NCI-H2196 treated with DMSO at 0.1 percent for 48 hours (cell line): ENCODE measurements around the gene CDC42EP2.

ENCODE experiments used
- DNase-seq: peaks from one replicate; lab custom pipeline; 2025; ENCODE audit not compliant: unreplicated experiment; lab: John Stamatoyannopoulos, UW

CDC42EP2 gene

DNA sequence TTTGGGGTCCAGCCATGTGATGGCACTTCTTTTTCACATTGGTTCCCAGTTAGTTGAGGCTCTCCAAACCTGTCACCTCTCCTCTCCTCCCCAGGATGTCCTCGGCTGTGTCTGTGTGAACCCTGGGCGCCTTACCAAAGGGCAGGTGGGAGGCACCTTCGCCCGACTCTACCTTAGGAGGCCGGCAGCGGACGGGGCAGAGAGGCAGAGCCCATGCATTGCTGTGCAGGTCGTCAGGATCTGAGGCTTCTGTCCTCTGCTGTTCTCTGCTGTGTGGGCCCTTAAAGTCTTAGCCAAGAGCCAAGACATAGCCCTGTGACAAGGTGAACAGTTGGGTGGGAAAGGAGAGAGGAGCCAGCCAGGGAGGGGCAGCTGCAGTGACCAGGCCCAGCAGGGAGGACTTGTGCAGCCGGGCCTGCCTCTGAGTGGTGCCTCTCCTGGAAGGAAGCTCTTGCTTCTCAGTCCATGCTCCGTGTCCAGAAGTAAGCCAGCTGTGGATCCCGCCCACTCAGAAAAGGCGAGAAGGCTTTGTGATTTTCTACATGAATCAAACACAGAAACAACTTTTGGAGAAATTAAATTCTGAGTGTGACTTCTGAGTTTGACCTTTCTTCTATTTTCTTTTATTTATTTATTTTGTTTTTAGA lies 17.5 kb upstream of the CDC42EP2 start:
- no peak for DNase-seq

DNA sequence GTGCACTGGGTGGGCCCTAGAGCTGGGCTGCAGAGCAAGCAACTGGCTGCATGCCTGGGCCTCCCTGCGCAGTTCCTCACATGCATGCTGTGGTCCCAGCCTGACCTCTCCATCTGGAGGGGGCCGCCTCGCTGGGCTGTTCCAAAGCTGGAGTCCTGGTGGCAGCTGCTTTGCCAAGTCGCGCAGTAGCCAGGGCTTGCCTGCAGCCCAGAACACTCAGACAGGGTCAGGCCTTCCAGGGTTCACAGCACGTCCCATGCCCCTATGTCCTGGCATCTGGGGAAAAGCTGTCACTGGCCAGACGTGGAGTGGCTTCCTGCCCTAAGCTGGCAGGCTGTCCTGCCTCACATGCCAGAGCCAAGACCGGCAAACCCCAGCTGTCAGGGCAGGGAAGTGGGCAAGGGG lies 16.5 kb upstream of the CDC42EP2 start:
- DNase-seq: no peak

DNA sequence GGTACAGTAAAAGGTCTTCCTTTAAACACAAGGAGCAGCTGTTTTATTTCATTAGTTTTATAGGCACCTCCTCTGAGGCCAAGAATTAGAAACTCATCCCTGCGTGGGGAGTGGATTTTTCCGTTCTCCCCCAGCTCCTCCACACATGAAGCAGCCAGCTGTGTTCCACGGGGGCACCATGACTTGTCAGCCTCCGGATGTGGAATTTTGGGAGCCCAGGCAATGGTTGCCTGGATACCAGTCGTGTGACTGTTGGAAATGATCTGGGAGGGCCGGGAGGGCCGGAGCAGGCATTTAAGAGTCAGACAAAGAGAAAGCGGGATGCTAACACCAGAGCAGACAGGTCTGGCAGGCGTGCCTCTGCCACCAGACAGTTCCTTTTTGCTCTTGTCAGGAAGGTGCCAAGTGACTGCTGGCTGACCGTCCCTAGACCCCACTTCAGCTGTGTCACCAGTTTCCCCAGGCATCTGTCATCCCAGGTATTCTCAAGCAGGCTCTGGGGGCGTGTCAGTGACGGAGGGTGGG lies 15.9 kb upstream of the CDC42EP2 start:
- no peak for DNase-seq

DNA sequence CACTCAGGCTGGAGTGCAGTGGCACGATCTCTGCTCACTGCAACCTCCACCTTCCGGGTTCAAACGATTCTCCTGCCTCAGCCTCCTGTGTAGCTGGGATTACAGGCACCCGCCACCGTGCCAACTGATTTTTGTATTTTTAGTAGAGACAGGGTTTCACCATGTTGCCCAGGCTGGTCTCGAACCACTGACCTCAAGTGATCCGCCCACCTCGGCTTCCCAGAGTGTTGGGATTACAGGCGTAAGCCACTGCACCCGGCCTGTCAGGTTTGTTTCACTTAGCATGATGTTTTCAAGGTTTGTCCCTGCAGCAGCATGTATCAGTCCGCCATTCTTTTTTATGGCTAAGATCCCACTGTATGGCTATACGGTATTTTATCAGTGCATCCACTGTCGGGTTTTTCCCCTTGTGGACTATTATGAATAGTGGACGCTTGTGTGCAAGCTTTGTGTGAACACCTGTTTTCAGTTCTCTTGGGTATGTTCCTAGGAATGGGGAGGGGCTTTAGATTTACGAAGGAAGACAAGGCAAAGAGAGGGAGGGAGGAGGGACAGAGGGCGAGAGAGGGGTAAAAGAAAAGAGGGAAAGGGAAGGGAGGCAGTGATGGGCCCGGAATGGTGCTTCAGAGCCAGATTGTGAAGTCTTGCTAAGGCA lies 13.9 kb upstream of the CDC42EP2 start:
- no peak for DNase-seq

DNA sequence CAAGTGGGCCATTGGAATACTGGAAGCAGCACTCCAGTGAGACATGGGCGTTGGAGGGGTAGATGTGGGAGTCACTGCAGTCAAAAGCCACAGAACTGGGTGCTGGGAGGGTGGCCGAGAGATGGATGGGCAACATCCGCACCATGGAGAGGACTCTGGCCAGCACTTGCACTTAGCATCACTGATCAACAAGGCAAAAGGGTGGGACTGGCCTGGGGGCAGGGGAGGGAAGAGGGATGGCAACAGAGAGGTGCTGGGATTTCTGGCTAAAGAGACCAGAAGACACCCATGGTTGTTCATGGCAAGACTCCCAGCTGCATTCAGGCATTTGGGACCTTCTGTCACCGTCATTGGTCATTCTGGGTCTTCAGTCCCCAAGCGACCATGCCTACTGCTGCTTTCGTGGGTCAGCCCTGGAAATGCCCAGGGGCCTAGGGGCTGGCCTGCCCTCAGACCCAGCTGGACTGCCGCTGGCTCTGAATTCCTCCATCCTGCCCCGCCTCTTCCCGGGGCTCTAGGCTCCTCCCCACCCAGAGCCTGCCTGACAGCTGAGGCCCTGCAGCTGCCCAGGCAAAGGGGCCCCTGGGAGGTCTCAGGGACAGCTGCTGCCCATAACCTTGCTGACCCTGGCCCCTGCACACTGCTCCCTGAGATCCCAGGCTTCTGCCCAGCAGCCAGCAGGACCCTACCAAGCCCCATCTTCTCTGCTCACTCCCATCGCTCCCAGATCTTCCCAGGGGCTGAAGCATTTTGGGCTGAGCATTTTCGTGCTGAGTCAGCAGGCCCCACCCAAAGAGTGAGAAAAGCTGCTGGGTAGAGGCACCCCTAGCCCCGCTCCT lies 13.0 kb upstream of the CDC42EP2 start:
- no peak for DNase-seq

DNA sequence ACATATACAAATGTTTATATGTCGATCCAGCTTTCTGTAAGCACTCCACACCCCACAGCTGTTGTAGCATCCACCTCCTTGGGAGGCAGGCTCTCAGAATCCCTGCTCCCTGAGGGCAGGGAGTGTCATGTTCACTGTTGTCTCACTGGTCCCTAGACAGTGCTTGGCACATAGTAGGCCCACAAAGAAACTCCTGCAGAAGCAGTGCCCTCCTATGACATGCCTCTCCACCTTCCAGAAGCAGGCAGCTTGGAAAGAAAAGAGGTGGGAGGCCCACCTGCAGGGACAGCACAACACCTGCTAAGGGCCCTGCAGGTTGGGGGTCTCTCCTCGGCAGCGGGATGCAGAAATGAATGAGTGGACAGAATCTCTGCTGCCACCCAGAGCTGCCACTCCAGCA lies 11.1 kb upstream of the CDC42EP2 start:
- no peak for DNase-seq

DNA sequence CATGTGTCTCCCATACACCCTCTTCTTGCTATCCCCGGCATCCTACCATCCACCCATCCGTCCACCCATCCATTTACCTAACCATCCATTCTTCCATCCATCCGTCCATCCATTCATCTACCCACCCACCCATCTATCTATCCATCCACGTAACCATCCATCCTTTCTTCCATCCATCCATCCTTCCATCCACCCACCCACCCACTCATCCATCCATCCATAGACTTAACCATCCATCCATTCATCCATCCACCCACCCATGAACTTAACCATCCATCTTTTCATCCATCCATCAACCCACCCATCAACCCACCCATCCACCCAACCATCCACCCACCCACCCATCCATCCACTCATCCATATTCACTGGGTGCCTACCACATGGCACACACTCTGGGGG lies 10.6 kb upstream of the CDC42EP2 start:
- no peak for DNase-seq

DNA sequence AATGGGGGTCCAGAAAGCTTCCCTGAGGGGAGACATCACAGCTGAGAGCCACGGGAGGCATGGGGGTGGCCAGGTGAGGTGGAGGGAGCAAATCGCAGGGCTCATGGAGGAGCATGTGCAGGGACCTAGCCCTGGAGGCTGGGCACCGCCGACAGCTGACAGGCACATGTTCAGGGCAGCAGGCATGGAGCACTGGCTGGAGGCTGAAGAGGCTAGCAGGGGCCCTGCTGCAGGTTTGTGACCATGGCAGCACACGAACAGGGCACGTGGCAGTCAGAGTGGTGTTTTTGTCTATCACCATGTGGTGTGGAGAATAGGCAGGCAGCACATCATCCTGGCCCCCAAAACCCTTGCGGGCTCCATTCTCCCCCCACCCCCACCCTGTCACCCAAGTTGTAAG lies 10.1 kb upstream of the CDC42EP2 start:
- no peak for DNase-seq

DNA sequence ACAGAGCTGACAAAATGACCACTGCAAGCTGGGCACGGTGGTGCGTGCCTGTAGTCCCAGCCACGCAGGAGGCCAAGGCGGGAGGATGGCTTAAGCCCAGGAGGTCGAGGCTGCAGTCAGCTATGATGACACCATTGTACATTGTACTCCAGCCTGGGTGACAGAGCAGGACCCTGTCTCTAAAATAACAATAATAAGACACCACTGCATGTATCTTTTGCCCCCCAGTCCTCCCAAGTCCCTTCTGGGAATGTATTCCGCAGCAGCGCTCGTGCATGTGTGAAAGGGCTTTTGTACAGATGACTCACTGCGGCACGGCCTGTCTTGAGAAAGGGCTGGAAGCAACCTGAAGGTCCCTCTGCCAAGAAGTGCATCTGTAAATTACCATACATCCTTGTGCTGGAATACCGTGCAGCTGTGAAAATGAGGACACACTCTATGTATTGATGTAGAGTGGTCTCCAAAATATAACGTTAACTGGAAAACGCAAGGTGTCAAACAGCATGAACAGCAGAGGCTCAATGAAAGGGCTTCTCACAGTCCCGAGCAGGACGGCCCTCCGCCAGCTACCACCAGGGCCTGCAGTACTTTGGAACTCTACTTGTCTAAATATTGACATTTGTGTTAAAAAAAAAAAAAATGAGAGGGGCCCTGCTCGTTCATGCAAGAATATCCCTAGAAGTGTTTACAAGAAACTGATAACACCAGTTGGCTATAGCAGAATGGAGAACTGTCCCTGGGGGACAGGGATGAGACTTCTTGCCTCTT lies 9.0 kb upstream of the CDC42EP2 start:
- no peak for DNase-seq

DNA sequence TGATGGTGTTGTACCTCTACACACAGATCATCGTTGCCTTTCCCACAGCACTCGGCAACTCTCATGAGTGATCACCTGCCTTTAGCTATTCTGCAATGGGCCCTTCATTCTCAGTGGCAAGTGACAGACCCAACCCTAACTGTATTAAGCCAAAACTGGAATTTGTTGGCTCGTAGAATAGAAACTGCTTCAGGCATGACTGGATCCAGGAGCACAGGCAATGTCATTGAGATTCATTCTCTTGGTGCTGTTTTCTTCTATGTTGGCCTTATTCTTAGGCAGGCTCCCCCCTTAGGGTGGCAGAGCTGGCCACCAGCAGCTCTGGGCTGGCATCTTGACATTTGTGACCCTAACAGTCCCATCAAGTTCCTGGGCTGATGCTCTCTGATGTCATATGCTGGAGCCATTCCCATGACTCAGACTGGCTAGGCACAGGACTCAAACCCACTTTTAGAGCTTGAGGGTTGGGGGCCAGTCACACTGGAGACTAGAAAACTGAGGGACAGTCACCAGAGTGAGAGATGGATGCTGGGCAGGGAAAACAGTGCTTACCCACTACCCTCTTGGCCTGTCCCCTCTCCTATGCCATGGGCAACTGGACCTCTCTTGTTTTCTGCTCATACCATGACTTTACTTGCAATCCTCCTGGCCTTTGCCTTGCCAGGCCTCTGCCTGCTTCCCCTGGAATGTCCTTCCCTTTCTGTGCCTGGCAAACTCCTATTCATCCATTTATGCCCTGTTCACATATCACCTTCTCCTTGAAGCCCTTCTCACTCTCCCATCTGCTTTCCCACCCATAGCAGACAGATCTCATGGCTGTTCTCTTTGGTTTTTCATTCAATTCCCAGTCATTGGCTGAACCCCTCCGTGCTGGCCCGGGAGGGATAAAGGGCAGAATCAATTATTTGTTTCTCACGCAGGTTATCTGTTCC lies 7.1 kb upstream of the CDC42EP2 start:
- no peak for DNase-seq

DNA sequence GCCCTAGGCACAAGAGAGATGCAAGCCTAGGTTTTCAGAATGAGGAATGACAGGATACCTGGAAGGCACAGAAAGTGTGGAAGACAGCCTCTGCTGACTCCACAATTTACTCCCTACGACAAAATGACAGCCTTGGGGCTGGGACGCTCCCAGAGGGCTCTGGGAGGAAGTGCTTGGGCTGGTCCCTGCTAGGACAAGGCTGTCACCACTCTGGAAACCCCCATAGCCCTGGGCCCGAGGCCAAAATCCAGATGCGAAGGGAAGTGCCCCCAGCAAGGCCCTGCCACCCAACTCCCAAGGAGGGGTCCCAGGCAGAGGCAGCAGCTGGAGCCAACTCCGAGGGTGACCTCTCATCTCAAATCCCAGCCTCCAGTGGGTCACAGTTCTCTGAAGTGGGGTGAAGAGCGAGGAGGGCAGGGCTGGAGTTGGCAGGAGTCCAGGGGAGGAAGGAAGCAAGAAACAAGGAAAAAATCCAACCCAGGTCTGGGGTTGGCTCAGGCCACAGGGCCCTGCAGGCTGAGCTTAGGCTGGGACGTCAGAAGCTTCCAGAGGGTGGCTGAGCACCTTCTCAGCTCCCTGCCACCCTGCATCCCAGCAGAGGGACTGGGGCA lies 6.3 kb upstream of the CDC42EP2 start:
- DNase-seq: no peak

DNA sequence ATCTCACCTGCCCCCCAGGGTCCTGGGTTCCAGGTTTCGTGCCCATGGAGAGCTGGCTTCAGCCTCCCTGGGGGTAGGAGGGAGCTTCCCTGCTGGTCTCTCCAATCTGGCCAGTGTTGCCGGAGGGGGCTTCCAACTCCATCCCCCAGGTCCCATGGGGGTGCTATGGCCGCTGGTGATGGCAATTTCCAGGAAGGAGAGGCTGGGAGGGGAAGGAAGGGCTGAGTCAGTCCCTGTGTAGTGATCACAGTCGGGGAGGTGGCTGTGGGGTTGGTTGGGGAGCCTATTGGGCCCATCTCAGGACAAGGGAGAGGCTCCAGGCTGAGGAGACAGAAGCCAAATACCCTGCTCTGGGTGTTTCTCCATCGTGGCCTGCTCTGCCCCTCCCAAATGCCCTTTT lies 5.7 kb upstream of the CDC42EP2 start:
- DNase-seq: no peak

DNA sequence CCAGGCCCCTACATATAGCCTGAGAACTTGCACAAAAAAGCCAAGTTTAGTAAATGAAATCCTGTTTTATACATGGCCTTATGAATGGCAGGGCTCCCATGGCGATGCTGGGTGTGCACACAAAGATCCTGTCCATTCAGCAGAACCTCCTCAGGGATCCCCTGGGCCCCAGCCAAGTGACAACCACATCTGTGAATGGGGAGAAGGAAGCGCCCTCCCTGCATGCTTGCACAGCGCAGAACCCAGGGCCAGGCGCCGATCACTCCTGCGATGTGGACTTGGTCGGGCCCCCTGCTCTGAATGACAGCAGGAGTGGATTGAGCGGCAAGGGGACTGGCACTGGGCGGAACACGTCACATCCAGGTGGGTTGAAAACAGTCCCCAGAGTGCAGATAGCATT lies 4.5 kb upstream of the CDC42EP2 start:
- no peak for DNase-seq

DNA sequence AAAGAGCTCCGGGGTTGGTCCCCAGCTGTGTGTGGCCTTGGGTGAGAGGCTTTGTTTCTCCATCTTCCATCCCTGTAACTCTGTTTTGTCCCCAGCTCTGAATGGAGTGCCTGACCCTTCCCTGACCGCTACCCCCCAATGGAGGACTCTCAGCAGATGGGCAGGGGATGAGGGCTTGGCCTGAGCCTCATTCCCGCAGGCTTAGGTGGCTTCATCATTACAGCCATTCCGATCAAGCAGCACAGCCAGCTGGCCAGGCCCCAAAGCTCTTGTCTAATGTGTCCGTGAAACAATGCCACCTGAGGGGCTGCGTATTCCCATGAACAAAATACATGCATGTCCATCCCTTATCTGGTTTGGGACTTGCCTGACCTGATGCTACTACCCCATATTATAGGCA lies 3.9 kb upstream of the CDC42EP2 start:
- DNase-seq: no peak

DNA sequence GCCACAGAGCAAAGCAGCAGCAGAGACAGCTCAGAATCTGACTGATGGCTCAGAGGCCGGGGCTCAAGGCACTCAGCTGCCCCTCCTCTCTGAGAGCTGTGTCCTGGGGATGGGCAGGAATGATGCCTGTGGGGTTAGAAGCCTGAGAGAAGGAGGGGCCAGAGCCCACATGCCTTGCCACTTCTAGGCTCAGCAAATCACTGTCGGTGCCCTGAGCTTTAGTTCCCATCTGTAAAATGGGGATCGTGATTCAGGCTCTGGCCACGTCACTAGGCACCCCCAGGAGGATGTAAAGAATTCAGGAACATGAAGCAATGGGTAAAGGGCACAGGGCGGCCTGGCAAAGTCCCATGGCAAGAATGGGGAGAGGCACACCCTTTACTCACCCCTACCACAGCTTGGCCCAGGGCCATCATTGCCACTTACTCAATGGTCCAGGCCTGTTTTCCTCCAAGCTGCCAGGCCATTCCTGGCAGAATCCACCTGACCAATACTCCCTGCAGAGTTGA lies 3.4 kb upstream of the CDC42EP2 start:
- no peak for DNase-seq

DNA sequence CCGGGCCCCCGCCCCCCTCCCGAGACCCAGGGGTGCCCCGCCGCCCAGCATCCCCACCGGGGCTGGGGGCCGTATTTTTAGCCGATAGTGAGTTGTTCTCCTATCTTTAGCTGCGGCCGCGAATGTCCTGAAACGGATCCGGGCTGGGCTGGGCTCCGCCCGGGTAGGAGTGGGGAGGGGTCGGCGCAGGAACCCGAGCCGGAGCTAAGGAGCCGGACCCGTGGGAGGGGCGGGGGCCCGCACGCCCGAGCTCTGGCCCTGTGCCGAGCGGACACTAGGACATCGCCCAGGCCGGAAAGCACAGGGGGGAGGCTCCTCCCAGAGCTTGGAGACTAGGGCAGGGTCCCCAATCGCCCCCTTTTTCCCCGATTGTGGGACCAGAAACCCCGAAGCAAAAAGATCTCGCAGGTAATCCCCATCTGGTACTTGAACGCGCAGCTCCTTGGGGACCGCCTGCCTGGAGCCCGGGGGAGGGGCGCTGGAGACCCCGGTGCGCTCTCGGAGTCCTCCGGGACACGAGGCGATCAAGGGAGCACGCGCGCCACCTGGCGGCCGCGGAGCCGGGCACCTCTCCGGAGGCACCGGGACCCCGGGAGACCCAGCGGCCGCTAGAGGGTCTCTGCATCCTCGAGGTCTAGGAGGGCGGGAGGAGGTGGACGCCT lies 669 bp downstream of the CDC42EP2 start:
- peak; percentile 46 for DNase-seq

DNA sequence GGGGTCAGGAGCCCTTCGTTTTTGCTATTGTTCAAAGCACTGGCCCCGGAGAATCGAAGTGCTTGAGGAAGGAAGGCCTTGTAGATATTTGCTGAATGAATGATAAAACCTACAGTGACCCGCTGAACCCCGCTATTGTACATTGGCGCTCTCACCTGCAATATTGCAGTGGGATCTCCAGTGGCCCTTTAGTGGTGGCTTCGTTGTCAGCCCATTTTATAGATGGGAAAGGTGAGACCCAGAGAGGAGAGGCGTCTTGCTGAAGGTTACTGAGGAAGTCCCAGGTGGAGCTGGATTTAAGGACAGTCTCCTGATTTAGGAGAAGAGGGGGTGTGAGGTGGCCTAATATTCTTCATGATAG lies 1.2 kb downstream of the CDC42EP2 start:
- DNase-seq: no peak

DNA sequence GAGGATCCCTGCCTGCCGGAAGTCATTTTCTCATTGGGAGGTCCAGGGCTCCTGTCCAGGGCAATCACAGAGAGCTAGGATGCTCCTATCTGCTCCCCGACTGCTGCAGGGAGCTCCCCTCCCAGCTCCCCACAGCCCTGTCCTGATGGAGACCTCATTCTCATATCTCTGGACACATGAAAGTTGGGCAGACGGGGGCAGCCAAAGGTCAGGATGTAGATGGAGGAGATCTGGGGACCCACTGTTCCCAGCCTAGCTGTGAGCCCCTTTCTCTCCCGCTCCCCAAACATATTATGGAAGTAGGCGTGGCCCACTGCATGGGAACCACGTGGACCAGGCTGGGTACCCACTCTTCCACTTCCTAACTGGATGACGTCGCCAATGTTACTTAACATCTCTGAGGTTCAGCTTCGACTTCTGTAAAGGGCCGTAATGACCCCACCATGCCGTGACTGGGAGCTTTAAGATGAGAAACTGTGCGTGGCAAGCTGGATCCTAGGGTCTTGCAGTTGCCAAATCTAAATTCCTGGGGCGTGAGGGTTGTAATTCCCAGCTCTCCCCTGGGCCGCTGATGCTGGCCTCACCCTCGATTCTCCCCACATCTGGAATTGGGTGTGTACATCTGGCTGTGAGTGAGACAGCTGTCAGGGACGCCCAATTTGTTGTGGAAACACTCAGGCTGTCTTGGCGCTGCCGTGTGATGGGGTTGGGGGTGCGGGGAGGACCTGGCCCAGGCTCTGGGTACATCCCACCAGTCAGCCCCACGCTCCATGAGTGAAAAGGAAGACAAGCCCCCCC lies 1.8 kb downstream of the CDC42EP2 start:
- no peak for DNase-seq
